ENCODE data around the gene KCNT1.

- no peak for TF ChIP-seq EP300 (IDR thresholded peaks at IDR 0.05)
- no peak for TF ChIP-seq CTCF (IDR thresholded peaks at IDR 0.05)
Measured at GRCh38 chr9:135744333-135745070, 42.5 kb downstream of the KCNT1 start.
